Endometrium (tissue), 2 donors: ENCODE data around the gene CCDC195.

Source experiments
- FAIRE-seq: peaks from 2 replicates; lab custom pipeline; 2012; peaks lifted over from hg19 to GRCh38; lab: Jason Lieb, UNC
- donor health status: control.
- donor health status: control.

The CCDC195 gene

GRCh38 chr2:224716201-224716600, at the start of gene CCDC195:
CCDC195 (minus strand) TSS chr2:224716365; CDS start chr2:224716365, 0 bp downstream.
- FAIRE-seq: no peak

GRCh38 chr2:224764565-224765236, 48.5 kb upstream of the CCDC195 start:
- FAIRE-seq: no peak

GRCh38 chr2:224757934-224758548, 41.9 kb upstream of the CCDC195 start:
- FAIRE-seq: no peak

GRCh38 chr2:224753743-224754540, 37.8 kb upstream of the CCDC195 start:
- no peak for FAIRE-seq

GRCh38 chr2:224751996-224752698, 36.0 kb upstream of the CCDC195 start:
- no peak for FAIRE-seq

- FAIRE-seq: no peak
These were observed 33.0 kb upstream of the CCDC195 start for GRCh38 chr2:224749136-224749535.

GRCh38 chr2:224747765-224748164, 31.6 kb upstream of the CCDC195 start:
- no peak for FAIRE-seq

- FAIRE-seq: no peak
These were observed 20.1 kb upstream of the CCDC195 start for GRCh38 chr2:224736227-224736626.

GRCh38 chr2:224734949-224735348, 18.8 kb upstream of the CCDC195 start:
- FAIRE-seq: no peak

- no peak for FAIRE-seq
These were observed 15.5 kb upstream of the CCDC195 start for GRCh38 chr2:224731665-224732064.

- FAIRE-seq: no peak
These were observed 13.3 kb upstream of the CCDC195 start for GRCh38 chr2:224729435-224729834.

- no peak for FAIRE-seq
These were observed 8.2 kb upstream of the CCDC195 start for GRCh38 chr2:224724331-224724730.

- no peak for FAIRE-seq
These were observed 7.5 kb upstream of the CCDC195 start for GRCh38 chr2:224723586-224724217.

- no peak for FAIRE-seq
These were observed 6.6 kb upstream of the CCDC195 start for GRCh38 chr2:224722770-224723169.

- no peak for FAIRE-seq
These were observed 6.1 kb upstream of the CCDC195 start for GRCh38 chr2:224722250-224722649.

- FAIRE-seq: no peak
These were observed 756 bp upstream of the CCDC195 start for GRCh38 chr2:224716921-224717320.

- FAIRE-seq: no peak
These were observed 4.1 kb downstream of the CCDC195 start for GRCh38 chr2:224711859-224712665.

- no peak for FAIRE-seq
These were observed 4.8 kb downstream of the CCDC195 start for GRCh38 chr2:224711381-224711780.

GRCh38 chr2:224709301-224709700, 6.9 kb downstream of the CCDC195 start:
- FAIRE-seq: no peak

GRCh38 chr2:224694502-224694901, 21.7 kb downstream of the CCDC195 start:
- FAIRE-seq: no peak

GRCh38 chr2:224691563-224691962, 24.6 kb downstream of the CCDC195 start:
- FAIRE-seq: no peak
